NK-92 (cell line): ENCODE results near the gene BCL2L1.
"Not testable (repeated sequence)": the region's sequence is repeated elsewhere in the genome, so short reads cannot be mapped to it uniquely, and the experiment has no call there.

Experiments
- DNase-seq: peaks from one replicate; lab custom pipeline; 2025; ENCODE audit not compliant: unreplicated experiment; lab: John Stamatoyannopoulos, UW

Gene BCL2L1

DNA sequence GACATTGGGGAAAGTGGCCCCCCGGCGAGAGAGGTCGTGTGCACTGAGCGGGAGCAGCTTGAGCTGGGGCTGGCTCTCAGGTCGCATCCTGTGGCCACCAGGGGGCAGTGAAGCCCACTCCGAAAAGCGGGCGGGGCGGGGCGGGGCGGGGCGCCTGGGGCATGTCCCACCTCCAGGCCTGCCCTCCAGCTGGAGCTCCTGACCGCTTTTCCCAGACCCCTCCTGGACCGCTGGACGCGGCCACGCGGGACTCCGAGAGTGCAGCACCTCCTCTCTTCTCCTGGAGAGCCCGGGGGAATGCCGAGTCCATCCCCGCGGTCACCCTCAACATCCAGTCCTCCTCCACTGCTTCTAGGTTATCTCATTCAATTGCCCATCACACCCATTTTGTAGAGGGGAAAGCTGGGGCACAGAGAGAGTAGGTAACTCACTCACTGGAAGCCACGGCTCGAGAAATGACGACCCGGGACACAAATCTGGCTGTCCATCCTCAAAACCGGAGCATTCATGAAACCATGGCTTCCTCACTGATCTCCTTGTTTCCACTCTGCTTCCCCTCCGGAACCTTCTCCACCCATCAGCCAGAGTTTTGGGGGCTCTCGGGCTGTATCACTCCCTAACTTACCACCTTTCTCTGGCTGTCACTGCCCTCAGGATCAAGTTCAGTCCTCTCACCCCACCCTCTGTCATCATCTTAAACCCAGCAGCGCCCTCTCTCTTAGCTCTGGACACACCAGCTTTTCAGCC is 60.9 kb downstream of the BCL2L1 start:
- DNase-seq: no peak

GRCh38 chr20:31654534-31654933 is 68.1 kb downstream of the BCL2L1 start:
- DNase-seq: no peak

DNA sequence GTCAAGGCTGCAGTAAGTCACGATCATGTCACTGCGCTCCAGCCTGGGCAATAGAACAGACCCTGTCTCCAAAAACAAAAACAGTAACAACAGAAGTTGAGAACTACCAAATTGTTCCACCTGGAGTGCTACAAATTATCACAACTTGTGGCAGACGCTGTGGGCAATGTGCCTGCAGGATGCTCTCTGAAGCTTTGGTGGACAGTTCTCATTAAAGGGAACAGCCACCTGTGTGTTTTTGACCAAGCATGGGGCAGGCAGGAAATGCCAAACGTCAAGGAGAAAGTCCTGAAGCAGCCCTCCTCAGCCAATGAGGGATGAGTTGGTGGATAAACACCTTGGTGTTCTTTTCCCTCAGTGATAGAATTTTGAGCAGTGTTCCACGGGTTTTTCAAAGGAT is 69.1 kb downstream of the BCL2L1 start:
- no peak for DNase-seq

GRCh38 chr20:31652917-31653396 is 69.7 kb downstream of the BCL2L1 start:
- DNase-seq: no peak

DNA sequence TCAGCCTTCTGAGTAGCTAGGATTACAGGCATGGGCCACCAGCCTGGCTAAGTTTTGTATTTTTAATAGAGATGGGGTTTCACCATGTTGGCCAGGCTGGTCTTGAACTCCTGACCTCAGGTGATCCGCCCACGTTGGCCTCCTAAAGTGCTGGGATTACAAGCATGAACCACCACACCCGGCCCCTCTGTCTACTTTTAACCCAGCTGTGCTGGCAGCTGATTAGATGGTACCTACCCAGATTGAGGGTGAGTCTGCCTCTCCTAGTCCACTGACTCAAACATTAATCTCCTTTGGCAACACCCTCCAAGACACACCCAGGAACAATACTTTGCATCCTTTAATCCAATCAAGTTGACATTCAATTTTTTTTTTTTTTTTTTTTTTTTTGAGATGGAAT is 74.6 kb downstream of the BCL2L1 start:
- DNase-seq: not testable (repeated sequence)

DNA sequence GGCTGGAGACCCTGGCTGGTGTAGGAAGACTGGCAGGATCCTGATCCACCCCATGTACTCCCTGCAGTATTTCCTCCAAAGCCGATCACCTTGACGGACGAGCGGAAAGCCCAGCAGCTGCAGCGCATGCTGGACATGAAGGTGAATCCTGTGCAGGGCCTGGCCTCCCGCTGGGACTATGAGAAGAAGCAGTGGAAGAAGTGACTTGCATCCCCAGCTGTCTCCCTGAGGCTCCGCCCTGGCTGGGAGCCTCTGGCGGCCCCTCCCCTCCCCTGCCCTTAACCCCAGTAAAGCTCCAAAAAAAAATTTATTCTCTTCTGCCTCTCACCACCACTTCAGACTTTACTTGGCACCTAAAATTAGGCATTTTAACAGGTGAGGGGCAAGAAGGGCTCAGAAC is 78.0 kb downstream of the BCL2L1 start:
- DNase-seq: no peak

GRCh38 chr20:31643522-31643921 is 79.1 kb downstream of the BCL2L1 start:
- DNase-seq: no peak

- no peak for DNase-seq
Measured at GRCh38 chr20:31642837-31643236, 79.8 kb downstream of the BCL2L1 start.

DNA sequence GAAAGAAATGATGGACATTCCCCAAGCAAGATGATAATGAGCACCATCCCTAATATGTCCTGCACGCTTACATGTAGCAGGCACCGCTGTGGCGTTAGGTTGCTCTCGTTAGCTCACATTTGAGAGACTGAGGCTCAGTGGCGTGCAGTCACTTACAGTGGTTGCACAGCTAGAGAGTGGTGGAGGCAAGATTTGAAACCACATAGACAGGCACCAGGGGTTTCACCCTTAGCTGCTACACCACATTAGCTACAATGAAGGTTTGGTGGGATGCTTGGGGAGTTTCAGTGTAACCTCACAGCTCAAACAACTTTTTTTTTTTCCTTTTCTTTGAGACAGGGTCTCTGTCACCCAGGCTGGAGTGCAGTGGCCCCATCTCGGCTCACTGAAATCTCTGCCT is 81.3 kb downstream of the BCL2L1 start:
- no peak for DNase-seq

DNA sequence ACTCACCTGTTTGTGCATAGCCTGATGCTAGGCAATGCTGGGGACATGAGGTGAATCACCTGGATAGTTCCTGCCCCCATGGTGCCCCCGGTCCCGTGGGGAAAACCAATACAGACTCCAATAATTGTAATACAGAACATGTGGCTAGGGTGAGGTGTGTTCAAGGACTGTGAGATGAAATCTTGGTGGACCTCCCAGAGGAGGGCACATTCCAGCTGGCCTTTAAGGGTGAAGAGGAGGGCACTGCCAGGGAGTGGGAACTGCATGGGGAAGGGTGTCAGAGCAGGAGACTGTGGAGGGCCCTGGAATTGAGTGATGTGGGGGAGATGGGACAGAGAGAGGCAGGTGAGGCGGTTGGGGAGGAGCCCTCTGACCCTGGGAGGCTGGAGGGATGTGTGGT is 82.4 kb downstream of the BCL2L1 start:
- no peak for DNase-seq

GRCh38 chr20:31638816-31639215 is 83.9 kb downstream of the BCL2L1 start:
- DNase-seq: no peak

DNA sequence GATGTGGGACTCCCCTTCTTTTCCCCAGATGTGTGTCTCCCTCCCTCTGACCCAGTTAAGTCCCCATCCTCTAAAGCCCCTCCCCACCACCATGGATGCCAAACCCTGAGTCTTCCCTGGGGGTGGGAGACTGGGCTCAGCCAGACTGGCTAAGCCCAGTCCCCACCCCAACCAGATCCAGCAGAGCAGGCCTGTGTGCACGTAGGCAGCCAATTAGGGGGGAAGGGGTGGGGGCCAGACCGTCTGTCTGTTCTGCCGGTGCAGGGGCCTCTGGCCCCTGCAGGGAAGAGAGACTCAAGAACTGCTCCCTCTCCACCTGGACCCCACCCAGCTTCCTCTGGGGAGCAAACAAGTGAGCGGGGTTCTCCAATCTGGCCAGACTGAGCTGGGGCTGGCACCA is 84.4 kb downstream of the BCL2L1 start:
- no peak for DNase-seq

- DNase-seq: no peak
Measured at GRCh38 chr20:31637660-31638059, 85.0 kb downstream of the BCL2L1 start, which contains the start of gene COX4I2. Gene COX4I2 (plus strand): TSS chr20:31637912. CDS start chr20:31639018, 1,106 bp downstream.

DNA sequence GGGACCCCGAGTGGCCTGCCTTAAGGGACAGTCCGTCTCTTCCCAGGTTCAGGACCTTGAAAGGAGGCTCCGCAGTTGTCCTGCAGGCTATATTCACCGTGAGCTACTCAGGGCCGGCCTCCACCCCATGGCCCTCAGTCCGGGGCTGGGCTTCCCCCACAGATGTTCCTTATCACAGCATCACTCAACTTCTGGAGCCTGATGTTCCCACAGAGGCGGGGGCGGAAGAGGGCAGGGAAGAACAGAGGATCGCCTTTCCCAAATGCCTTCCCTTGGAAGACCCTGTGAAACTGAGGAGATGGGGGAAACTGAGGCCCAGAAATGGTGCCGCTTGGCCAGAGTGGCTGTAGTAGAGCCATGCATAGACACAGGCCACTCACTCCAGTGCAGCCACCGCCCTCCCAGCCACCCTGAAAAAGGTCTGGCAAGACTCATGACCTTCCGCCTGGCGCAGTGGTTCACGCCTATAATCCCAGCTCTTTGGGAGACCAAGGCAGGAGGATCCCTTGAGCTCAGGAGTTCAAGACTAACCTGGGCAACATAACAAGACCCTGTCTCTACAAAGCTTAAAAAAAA is 89.2 kb downstream of the BCL2L1 start:
- no peak for DNase-seq

DNA sequence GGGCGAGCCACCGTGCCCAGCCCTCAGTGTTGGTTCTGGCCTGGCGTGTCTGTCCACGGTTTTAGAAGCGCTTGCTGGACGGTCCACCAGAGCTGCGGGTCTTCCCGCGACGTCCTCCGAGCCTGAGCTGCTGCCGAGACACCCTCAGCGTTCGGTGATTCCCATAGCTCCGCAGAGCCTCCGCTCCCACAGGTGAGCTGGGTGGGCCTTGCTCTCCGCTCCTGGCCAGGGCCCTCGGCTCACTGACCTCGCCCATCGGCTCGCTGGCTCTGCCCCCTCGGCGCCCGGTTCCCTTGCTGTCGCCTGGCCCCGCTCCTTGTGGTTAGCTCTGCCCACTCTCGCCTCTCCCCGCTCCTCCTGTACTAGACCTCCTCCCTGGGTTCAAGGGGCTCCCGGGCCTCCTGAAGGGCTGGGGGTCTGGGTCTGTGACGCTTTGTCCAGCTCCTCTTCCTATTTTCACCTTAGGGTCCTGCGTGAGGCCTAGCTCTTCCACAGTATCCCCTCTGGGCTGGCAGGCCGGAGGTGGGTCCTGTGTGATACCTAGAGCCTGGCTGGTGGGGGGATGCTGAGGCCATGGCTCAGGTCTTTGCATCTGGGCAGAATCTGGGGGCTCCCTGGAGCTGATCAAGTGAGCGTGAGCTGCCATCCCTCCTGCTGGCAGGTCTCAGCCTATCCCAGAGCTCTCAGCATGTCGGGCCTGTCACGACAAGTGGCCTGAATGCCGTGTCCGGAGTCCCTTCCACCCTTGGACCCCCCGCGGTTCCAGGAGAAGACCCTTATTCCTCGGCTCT is 89.9 kb downstream of the BCL2L1 start:
- DNase-seq: no peak

DNA sequence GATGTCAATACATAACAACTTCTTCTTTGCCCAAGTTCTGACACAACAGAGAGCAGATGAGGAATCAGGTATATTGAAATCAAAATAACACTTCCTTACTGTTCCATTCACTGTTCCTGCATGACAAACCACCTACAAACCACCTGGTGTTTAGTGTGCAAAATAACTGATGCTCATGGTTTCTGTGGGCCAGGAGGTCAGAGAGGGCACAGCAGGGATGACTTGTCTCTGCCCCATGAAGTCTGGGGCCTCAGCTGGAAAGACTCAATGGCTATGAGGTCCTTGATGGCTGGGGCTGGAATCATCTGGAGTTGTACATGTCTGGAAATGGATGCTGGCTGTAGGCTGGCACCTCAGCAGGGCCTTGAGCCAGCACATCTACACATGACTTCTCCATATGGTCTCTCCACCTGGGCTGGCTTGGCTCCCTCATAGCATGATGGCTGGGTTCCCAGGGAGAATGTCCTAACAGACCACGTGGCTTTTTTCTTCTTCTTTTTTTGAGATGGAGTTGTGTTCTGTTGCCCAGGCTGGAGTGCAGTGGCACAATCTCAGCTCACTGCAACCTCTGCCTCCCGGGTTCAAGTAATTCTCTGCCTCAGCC is 92.4 kb downstream of the BCL2L1 start:
- DNase-seq: no peak

- DNase-seq: not testable (repeated sequence)
Measured at GRCh38 chr20:31628057-31628456, 94.6 kb downstream of the BCL2L1 start.

DNA sequence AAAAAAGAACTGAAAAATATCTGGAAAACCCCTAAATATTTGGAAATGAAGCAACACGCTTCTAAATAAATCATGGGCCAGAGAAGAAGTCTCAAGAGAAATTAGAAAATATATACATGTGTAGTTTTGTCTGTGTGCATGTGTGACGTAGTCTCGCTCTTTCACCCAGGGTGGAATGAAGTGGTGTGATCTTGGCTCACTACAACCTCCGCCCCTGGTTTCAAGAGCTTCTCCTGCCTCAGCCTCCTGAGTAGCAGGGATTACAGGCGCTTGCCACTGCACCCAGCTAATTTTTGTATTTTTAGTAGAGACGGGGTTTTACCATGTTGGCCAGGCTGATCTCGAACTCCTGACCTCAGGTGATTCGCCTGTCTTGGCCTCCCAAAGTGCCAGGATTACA is 96.1 kb downstream of the BCL2L1 start:
- DNase-seq: not testable (repeated sequence)

DNA sequence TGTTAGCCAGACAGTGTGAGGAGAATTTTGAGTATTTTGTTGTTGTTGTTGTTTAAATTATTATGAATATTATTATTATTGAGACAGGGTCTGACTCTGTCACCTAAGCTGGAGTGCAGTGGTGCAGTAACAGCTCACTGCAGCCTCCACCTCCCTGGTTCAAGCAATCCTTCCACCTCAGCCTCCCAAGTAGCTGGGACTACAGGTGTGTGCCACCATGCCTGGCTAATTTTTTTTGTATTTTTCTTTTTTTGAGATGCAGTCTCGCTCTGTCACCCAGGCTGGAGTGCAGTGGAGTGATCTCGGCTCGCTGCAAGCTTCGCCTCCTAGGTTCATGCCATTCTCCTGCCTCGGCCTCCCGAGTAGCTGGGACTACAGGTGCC is 99.6 kb downstream of the BCL2L1 start:
- not testable (repeated sequence) for DNase-seq

- DNase-seq: no peak
Measured at GRCh38 chr20:31620246-31620645, 102.4 kb downstream of the BCL2L1 start.

GRCh38 chr20:31617432-31618104 is 105.1 kb downstream of the BCL2L1 start:
- DNase-seq: no peak
